Activated T-helper 9 cell treated with anti-CD3 and anti-CD28 coated beads, Interleukin-2, amount 50 U/mL, for 16 hours (primary cell): Measurements from ENCODE around the gene CMSS1.

Experiments
- DNase-seq: peaks from one replicate; pipeline ENCODE4 v3.0.0-alpha.2; 2020; ENCODE audit warnings: low read depth

CMSS1 gene

DNA sequence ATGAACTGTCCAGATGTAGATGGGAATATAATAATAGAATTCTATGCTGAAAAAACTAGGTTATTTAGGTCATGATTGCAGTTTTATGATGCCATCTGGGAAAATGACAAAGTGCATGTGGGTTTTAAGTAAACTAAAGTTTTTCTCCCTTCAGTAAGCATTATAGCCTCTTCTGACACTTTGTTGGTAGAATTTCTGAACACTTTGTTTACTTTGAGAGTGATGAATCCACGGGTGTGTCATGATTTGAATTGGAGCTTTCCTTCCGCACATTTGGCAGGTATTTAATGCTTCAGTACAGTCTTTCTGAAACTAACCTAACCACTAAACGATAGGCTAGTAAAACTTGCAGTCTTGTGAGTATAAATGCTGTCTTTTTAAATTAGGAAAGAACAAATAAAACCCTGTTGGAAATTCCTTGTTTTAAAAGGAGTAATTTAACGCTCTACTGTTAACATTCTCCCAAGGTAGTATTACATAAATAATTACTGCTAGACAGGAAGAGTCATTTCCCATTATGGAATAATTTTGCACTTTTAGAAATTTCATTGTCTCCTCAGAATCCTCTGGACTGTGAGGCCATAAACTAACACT, 289.7 kb downstream of the CMSS1 start:
- DNase-seq: no peak

DNA sequence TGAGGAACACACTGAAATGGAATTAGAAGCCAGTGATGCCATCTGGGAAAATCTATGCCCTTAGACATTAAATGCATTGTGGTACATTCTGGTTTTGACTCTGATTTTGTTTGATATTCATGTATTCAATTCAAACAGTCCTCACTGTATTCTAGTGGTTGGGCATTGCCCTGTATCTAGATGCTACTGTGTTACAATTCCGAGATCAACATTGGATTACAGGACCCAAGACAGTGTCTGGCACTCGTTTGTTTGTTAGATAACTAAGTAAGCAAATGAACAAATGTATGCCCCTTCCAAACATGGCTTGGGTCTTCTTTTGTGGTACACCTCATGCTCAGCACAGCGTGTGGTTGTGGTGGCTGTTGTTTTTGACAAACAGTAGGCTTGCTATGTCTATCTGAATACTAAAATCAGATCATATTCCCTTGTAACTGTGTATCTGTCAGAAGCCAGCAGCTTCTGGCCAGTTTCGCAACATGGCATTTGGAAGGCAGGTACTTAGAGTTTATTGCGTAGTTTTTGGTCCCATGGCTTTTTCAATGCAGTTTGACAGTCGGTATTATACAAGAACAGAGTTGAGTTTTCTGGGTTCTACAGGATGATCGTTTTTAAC, 290.9 kb downstream of the CMSS1 start:
- DNase-seq: no peak

DNA sequence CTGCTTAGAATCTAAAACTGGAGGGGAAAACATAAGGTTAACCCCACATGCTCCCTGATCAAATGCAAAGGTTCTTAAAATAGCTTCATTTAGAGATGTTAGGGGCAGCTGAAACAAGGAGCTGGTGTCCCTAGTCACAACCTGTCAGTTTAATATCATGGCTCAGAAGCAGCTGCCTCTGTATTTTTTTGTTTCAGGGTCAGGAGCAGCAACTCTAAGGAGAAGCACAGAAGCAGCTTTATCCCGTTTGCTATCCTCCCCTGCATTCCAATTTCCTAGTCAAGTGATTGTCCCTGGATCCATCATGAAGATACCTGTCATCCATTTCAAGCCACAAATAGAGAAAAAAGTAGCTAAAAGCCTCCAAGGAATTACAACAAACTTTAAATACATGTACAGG, 292.5 kb downstream of the CMSS1 start:
- DNase-seq: no peak

DNA sequence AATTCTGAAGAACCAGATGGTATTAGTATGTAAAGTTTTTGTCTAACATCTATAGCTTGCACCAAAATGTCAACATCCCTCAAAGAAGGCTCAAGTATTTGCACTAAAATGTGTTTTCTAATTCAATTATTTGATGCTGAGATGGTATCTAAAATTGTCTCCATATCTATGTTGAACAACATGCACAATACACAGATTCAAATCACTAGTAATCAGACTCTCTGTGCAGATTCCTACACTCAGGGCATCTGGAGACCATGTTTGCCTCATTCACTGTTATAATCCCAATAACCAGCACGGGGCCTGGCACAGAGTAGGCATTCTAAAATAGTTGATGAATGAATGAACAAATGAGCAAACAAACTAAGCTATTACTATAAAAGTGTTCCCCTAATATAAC, 294.1 kb downstream of the CMSS1 start:
- no peak for DNase-seq

DNA sequence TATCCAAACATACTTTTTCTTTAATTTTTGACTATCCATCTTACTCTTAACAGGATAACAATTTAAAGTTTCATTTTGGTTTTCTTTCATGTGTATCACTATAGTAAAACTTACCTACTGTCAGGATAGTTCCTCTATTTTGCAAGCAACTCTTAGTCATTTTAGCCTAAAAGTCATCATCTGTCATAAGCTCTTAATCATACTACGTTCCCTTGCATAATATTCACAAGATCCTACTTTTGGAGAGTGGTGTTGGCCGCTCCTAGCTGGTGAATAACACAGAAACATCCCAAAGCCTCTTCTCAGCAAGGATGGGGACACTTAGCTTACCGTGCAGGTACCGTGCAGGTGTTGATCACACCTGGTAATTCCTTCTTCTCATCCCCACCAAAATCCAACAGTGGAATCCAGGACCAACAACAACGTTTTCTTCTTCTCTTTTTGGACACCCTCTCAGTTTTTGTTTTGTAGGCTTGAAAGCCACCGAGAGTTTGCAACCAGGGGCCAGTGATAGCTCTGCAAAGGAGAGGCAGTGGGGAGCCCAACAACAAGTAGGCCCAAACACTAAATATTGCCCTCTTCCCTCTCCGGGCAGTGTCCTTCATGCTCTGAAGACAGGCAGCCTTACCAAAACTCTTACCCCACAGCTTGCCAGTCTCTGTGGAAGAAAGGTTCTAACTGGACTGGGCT, 296.2 kb downstream of the CMSS1 start:
- DNase-seq: no peak

DNA sequence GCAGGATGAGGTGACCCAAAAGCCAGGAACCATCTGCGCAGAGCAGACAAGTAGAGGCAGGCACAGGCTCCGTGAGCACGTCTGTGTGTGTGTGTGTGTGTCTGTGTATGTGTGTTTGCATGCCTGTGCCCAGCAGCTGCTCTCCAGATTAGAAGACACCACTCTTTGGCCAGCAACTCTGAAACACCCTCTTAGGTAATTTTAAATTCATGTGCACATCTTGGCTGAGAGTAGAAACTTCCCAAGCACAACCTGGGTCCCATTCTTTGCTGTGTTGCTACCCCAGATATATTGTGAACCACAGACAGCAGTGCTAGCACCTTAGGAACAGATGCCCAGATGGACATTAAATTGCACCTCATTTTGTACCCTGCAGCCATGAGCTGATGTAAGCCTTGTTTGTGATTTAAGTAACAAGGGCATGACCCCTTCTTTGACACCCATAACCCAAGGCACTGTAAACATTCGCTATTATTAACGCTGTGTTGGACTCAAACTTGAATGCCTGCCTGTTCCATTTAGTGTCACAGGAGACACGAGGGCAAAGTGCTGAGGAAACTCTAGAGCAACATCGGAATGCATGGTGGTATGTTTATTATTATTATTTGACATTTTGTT, 296.9 kb downstream of the CMSS1 start, which contains the start of gene FILIP1L:
FILIP1L (minus strand) TSS at position 89 of the 618 bp plus-strand sequence.
- no peak for DNase-seq

DNA sequence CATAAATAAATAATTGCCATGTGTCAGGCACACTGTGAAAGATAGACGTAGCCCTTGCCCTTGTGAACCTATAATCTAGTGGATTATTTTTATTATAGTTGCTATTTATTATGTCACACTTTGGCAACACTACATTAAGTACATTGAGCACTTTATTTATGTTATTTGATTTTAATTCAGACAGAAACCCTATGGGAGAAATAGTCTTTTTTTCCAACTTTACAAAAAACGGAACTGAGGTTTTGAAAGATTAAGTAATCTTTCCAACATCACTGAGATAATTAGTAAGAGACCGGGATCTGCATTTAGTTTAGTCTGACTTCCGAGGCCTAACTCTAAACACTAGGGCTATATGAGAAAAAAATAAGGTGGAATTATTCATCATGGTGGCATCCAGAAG, 299.4 kb downstream of the CMSS1 start:
- DNase-seq: no peak

DNA sequence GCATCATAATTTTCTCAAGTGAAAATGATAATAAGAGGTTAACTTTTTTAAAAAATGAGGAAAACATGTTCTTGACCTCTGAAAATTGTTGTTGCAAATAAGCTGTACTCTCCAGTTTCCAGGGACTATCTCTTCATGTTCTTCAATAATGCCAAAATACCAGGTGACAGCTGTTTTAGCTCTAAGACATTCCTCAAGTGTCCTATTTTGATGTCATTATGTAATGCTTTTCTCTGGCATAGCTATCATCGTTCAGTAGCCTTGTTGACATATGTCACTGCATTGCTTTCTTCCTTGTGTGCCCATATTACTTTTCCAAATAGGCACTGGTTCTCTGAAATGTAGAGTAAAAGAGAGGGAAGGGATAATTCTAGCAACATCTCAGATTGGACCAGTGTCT, 302.4 kb downstream of the CMSS1 start:
- DNase-seq: no peak

DNA sequence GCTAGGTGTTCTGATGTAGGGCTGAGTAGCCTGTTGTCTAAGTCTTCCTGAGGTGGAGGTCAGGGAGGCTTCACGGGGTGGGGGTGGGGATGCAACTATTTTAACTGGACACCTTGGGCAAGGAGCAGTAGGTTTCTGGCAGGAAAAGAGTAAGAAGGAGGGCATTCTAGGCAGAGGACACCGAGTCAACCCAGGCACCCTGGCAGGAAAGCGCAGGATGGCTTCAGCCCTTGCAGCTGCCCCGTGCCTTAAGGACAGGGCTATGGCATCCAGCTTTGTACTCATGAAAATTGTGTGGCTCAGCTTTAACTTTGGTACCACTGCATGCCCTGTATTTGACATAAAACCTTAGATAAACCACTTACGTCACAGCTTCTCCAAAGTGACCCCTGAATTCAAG, 303.0 kb downstream of the CMSS1 start:
- no peak for DNase-seq

DNA sequence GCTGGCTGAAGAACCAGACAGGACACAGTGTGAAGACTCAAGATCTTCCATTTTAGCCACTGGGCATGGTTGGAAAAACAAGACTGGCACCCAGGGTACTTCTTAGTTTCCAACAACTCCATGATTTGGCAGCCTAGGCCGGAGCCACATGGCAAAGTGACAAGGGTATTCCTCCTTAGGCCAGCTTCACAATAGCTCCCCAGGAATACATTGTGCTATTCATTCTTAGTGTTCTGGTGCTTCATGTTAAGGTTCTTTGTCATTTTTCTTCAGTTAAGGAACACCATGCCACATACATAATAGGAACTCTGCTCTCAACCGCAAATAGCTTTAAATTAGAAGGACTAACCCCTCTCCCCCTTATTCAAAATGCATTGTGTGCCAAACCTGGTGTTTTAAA, 304.7 kb downstream of the CMSS1 start:
- DNase-seq: no peak

DNA sequence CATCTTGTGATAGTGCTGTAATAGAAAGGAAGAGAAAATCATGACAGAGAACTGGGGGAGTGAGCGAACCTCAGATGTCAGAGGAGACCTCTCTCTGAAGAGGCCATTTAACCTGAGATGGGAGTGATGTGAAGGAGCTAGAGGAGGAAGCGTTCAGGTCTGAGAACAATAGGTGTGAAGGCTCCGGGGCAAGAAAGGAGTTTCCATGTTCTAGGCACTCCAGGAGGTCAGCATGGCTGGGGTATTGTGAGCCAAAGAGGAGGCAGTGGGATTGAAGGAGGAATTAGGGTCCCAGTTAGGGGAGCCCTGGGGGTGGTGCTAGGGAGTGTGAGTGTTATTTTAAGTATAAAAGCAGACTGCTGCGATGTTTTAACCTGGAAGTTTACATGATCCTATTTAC, 305.4 kb downstream of the CMSS1 start:
- DNase-seq: no peak

DNA sequence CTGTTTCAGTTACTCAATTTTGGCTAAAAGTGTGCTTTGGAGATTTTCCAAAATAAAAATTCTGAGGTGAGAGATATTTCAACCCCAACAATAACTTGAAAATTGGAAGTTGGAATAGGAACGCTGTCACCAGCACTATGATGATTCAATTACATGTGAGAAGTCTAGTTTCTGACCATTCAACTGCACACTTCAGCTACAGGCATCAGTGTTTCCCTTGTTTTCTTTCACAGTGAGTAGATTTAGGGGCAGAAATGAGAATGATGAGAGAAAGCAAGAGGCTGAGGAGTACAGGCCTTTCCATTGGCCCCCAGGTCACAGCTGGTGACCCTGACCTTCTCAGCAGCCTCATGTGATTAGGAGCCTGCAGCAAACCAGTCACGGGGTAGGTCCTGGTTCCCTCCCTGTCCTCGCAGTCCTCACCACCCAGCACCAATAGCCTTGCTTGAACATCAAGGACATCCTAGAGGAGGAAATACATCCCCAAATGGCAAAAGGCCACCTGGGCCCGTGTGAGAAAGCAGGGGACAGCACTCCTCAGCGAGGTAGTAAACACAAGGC, 306.6 kb downstream of the CMSS1 start:
- no peak for DNase-seq

DNA sequence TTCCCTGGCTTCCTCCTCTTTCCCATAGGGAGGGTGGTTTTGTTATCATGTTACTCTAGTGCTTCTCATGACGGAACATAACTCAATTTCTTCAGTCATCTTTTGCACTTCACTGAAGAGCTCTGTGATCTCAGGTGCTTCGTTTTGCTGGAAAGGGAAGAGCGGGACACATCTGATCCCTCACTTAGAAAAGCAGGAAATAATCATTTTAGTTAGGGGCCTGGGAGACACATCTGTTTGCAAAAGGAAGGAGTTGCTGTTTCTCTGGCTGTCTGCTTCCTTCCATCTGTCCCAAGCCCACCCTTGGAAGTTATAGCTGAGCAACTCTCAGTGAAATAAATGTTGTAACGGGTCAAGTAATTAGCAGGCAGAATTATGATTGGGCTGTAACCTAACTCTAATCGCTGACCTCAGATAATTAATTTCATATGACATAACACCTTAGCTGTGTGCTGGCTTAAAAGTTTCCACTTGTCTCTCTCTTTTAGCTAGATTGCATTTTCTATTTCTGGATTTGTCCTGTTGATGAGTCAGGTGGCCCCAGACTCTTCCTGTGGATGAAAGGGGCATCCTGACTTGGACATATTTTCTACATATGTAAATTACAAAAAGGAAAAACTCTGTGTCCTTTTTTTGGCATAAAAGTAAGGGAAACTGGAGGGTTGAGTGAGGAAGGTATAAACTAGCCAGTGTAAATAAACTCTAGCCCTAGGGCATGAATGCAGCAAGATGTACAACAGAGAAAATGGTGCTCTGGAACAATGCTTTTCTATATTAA, 307.7 kb downstream of the CMSS1 start:
- no peak for DNase-seq

DNA sequence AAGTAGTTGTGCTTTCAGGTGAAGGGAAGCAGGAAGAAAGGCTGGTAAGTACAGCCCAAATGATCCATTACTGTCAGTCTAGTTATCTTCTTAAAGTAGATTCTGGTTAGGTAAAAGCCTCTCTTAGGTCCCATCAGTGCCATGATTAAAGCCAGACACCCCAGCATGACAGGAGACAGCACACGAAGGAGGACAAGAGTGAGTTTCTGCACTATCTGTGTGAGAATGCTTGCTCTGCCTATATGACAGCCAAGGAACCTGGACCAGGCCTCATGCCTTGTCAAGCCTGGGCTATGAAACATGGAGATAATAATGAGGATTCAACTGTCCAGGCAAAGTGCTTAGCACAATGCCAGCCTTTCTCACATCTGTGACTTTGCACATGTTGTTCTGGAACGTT, 310.1 kb downstream of the CMSS1 start:
- DNase-seq: no peak

DNA sequence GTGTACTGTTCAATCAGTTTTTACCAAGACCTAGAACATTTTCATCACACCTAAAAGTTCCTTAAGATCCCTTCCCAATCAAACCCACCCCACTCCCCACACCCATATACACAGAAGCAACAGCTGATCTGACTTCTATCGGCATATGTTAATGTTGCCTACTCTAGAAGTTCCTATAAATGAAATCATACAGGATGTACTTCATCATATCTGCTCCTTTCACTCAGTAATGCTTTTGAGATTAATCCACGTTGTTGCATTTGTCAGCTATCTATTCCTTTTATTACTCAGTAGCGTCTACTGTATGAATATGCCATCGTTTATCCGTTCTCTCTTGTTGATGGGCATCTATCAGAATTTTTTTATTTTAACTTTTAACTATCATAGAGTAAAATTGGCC, 310.9 kb downstream of the CMSS1 start:
- DNase-seq: no peak

DNA sequence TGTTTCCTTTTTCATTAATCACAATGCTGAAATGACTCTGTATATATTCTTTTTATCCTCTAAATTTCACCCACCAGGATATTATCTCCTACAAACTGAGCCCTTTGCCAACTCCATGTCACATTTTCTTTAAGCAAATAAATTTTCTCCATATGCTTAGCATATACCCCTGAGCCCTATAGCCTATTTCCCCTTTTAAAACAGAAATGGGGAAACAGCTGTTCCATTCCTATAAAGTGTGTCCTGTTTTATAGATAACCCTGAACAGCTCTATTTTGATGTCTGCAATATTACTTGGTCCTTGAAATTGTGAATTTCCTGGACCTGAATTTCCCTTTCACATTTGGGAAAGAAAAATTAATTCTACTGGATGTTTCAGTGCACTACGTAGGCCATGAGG, 312.3 kb downstream of the CMSS1 start:
- DNase-seq: no peak

DNA sequence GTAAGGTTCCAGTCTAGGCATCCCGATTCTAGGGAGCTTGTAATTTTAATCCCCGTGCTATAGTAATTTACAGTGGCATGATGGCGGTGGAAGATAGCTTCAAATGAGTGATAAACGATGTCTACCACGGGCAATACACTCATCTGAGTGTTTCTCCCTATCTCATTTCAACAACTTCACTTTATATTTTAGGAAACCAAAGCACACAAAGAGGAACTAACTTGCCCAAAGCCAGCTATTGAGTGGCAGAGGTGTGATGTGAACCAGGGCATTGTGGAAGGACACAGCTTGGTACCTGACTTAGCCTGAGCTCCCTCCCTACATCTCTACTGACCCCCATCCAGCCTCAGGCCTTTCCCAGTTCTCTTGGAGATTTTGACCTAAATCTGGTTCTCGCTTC, 313.6 kb downstream of the CMSS1 start:
- DNase-seq: no peak

DNA sequence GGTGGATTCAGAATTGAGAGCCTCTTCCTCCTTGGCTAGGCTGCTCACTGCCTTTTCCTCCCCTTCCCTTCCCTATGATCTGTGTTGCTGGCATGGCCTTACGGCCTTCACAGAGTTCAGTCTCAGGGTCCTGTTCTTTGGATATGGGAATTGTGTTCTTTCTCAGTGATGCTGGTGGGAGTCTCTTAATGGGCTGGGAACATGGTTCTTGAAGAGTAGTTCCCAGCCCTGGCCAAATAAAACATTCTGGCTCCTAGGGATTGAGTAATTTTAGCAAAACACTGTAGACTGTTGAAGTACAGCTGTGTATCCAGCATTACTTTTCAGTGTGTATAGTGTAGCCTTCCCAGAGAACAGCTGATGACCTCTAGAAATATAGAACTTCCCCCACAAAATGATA, 319.3 kb downstream of the CMSS1 start:
- DNase-seq: no peak

DNA sequence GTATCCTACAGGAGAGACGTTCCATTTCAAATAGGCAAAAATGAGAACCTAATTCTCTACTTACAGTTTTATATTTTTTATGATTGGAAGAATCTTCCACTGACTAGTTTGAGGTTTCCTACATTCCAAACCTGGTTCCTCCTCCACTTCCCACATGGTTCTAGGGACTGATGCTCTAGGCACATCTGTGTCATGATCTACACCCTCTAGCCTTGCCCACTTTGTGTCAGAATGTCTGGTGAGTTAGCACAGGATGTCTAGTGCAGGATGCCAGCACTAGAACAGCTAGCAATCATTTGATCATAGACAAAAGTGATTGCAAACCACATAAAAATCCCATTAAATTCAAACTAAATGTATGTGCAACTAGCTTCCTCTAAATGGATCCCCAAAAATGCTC, 323.3 kb downstream of the CMSS1 start:
- DNase-seq: no peak

DNA sequence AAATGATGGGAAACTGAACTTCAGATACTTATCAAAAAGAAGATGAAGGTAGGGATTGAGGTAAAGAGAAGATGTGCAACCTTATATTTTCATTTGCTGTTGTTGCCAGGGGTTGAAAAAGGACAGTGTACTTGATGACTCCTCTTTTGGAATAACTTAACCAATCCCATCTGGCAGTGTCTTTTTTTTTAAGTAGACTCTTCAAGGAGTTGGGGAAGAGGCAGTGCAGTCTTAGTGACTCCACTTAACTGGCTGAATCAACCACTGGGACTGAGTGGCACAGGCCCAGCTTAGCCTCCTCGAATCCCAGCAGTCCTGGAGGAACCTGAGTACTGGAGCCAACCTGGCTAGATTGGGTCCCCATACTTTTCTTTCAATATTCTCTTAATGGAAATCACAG, 323.9 kb downstream of the CMSS1 start:
- no peak for DNase-seq

DNA sequence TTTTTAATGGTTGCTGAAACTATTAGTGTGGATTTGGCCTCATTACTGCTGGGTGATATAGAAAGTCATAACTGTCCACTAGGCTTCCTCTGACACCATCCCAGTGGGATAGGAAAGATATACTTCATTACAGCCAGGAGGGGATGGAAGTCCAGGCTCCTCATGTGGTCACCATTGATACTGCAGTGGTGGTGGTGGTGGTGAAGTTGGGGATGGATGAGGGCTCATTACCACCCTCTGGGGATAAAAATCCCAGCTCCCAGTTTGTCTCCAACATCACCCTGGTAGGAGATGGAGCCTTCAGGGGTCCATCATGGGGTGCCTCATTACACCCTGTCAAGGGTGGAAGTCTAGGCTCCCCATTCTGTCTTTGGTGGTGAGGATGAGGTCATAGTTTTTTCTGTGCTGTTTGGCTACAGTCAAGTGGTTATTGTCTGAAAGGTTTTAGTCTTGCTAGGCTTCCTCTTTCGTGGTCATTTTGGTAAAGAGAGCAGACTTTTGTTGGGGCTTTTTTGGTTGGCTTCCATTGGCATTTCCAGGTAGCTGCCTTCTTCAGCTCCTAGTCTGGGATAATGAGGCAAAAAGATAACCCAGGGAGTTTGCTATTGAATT, 326.7 kb downstream of the CMSS1 start:
- DNase-seq: no peak

DNA sequence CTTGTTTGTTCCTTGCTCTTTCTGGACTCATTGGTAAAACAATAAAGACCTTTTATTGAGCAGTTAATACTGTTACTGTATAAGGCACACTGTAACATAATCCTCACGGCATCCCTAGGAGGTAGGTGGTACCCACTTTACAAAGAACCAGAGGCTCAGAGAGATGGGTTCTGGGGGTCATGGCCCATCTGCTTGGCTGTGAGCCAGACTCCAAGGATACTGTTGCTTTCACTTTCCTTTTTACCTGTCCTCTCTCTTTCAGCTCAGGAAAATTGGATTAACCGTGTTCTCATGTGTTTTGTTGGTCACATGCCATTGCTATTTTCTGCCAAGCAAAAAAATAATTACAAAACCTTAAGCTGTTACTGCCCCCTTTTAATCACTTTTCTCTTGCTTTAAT, 331.5 kb downstream of the CMSS1 start:
- no peak for DNase-seq
